Liver (tissue), 9 donors: ENCODE data around the gene BMPER. TPM values are rescaled to one million over a fixed set of nuclear protein-coding genes. Genes with fewer than 3 reads are reported as not detected.

Experiments
- DNase-seq: peaks from one replicate; pipeline ENCODE4 v3.0.0-alpha.2; 2017; ENCODE audit warnings: low spot score
- H3K27ac ChIP-seq, 2 donors: one replicate each; pipeline ENCODE4 v1.7.0; 2013; ENCODE audit warnings: inconsistent platforms in 2 of 2, low read length in 2 of 2, control low read depth in 1 of 2, low read depth in 1 of 2, mild to moderate bottlenecking in 1 of 2
- H3K27me3 ChIP-seq, 4 donors: one replicate each; pipeline versions ENCODE4 v1.6.1 to v1.7.0; 2013; ENCODE audit warnings: low read length in 3 of 4, inconsistent platforms in 1 of 4, mild to moderate bottlenecking in 1 of 4, moderate library complexity in 1 of 4; ENCODE audit not compliant: control insufficient read depth in 4 of 4, insufficient read depth in 4 of 4
- H3K36me3 ChIP-seq, 4 donors: one replicate each; pipeline versions ENCODE4 v1.6.1 to v1.7.0; 2013; ENCODE audit warnings: low read length in 3 of 4, mild to moderate bottlenecking in 3 of 4, low read depth in 1 of 4, moderate library complexity in 1 of 4; ENCODE audit not compliant: control insufficient read depth in 4 of 4, insufficient read depth in 3 of 4
- H3K4me1 ChIP-seq, 4 donors: one replicate each; pipeline versions ENCODE4 v1.6.1 to v1.7.0; 2013; ENCODE audit warnings: low read length in 3 of 4, mild to moderate bottlenecking in 3 of 4, moderate library complexity in 1 of 4; ENCODE audit not compliant: control insufficient read depth in 4 of 4, insufficient read depth in 4 of 4
- H3K4me3 ChIP-seq, 3 donors: one replicate each; pipeline versions ENCODE4 v1.6.1 to v1.7.0; 2013; ENCODE audit warnings: low read length in 3 of 3, control low read depth in 1 of 3, low read depth in 1 of 3, mild to moderate bottlenecking in 1 of 3
- H3K9ac ChIP-seq, 2 donors: one replicate each; pipeline ENCODE4 v1.7.0; 2013; ENCODE audit warnings: low read length in 2 of 2, mild to moderate bottlenecking in 2 of 2, moderate library complexity in 2 of 2, control low read depth in 1 of 2, low read depth in 1 of 2
- H3K9me3 ChIP-seq, 4 donors: one replicate each; pipeline versions ENCODE4 v1.6.1 to v1.7.0; 2013; ENCODE audit warnings: low read length in 3 of 4; ENCODE audit not compliant: control insufficient read depth in 4 of 4
- EGR1 ChIP-seq, 2 donors: IDR thresholded peaks; 2 replicates each; pipeline ENCODE4 v1.6.1; 2016 to 2018; ENCODE audit warnings: antibody characterized with exemption in 2 of 2, low read depth in 2 of 2
- FOXA1 ChIP-seq: IDR thresholded peaks from 2 replicates; pipeline ENCODE4 v1.6.1; 2016; ENCODE audit warnings: antibody characterized with exemption
- FOXA2 ChIP-seq: IDR thresholded peaks from 2 replicates; pipeline ENCODE4 v1.6.1; 2016; ENCODE audit warnings: antibody characterized with exemption
- GABPA ChIP-seq, 2 donors: IDR thresholded peaks in 1 of 2; conservative IDR thresholded peaks in 1 of 2; 2 replicates each; pipeline ENCODE4 v1.6.1; 2016; ENCODE audit warnings: antibody characterized with exemption in 2 of 2, mild to moderate bottlenecking in 1 of 2, moderate library complexity in 1 of 2
- HNF4A ChIP-seq, 2 donors: conservative IDR thresholded peaks; 2 replicates each; pipeline ENCODE4 v1.6.1; 2016; ENCODE audit warnings: antibody characterized with exemption in 2 of 2, mild to moderate bottlenecking in 2 of 2
- HNF4G ChIP-seq: IDR thresholded peaks from 2 replicates; pipeline ENCODE4 v1.6.1; 2016; ENCODE audit warnings: antibody characterized with exemption
- JUND ChIP-seq, 2 donors: IDR thresholded peaks; 2 replicates each; pipeline ENCODE4 v1.6.1; 2016; ENCODE audit warnings: antibody characterized with exemption in 2 of 2
- RAD21 ChIP-seq, 2 donors: IDR thresholded peaks; 2 replicates each; pipeline ENCODE4 v1.6.1; 2016; ENCODE audit warnings: antibody characterized with exemption in 2 of 2, mild to moderate bottlenecking in 2 of 2
- RXRA ChIP-seq, 2 donors: IDR thresholded peaks; 2 replicates each; pipeline ENCODE4 v1.6.1; 2017 to 2018; ENCODE audit warnings: antibody characterized with exemption in 2 of 2, mild to moderate bottlenecking in 1 of 2
- SP1 ChIP-seq: IDR thresholded peaks from 2 replicates; pipeline ENCODE4 v1.6.1; 2018; ENCODE audit warnings: antibody characterized with exemption, mild to moderate bottlenecking
- YY1 ChIP-seq: IDR thresholded peaks from 2 replicates; pipeline ENCODE4 v1.6.1; 2016; ENCODE audit warnings: antibody characterized with exemption, mild to moderate bottlenecking
- WGBS: extraction: QIAGEN DNeasy Blood & Tissue Kit; methylation state at CpG from one replicate; pipeline ENCODE4 v1.1.7; 2013; 5-methylcytosine and 5-hydroxymethylcytosine counted together
- polyA plus RNA-seq, 2 donors: library from polyadenylated mRNA; stranded (reverse) in 1 of 2; unstranded in 1 of 2; fragments of 200-250 nt in 1 of 2; fragments of >200 nt in 1 of 2; fragmentation: Nextera tagmentation in 1 of 2; extraction: Ambion mirVana in 1 of 2; gene quantifications; one replicate each; pipeline versions ENCODE4 v1.2.1 to v1.2.3, GENCODE V29; 2013 to 2015
- total RNA-seq, 2 donors: library from RNA; depleted of rRNA; stranded (reverse); fragments of >200 nt; gene quantifications; one replicate each; pipeline ENCODE4 v1.2.3, GENCODE V29; 2014
- TF ChIP-seq, protein P1 (sequence below): fragments of 150-350 bp; IDR thresholded peaks from 2 replicates; pipeline ENCODE4 v1.5.1; 2017; ENCODE audit warnings: improper control_type of control experiment, low read depth, low read length; ENCODE audit not compliant: missing input control
- TF ChIP-seq, protein P2 (sequence below): IDR thresholded peaks from 2 replicates; pipeline ENCODE4 v1.6.1; 2016; ENCODE audit warnings: antibody characterized with exemption
- TF ChIP-seq, protein P3 (sequence below): IDR thresholded peaks from 2 replicates; pipeline ENCODE4 v1.6.1; 2016; ENCODE audit warnings: antibody characterized with exemption
- TF ChIP-seq, protein P4 (sequence below): IDR thresholded peaks from 2 replicates; pipeline ENCODE4 v1.6.1; 2016; ENCODE audit warnings: antibody characterized with exemption
- donor health status: healthy.
- donor health status: healthy.
- donor health status: healthy.
- donor health status: healthy.
- donor health status: healthy.

The BMPER gene
- total and polyA plus RNA-seq, 4 donors, result 4.0 to 8.5 (median 6.2) TPM

DNA sequence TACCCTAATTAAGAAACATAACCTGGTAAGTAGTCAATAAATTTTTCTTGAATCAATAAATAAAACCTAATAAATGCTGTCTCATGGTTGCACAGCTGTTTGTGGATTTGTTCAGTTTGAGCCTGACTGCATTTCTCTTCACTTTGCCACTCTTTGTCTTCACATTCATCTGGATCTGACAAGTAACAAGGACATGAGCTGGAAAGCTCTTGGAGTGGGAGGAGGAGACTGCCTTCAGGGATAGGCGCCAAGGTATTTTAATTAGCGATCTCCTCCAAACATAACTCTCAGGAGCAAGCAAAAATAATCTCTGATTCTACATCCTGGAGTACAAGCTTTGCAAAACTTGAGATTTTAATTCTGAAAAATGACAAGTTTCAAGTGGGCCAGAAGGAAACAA is 251.0 kb downstream of the BMPER start:
- Histone ChIP-seq H3K27me3 (no peaks in the 10 kb centered on the region), H3K4me3 (no peak overlapping the region), H3K9ac (no peak overlapping the region), H3K27ac (no peak overlapping the region), H3K4me1 (peaks cover 0 to 6% (median 1%) of the 10 kb centered on the region in 4 donors), H3K36me3 (no peaks in the 10 kb centered on the region), H3K9me3 (no peaks in the 10 kb centered on the region)
- no peak for DNase-seq
- WGBS, result 88% methylated on average over 2 of the region's 2 CpGs
- TF ChIP-seq HNF4A (conservative IDR thresholded peaks at IDR 0.05) (no peak), JUND (IDR thresholded peaks at IDR 0.05) (no peak), YY1 (no peak), HNF4G (no peak)

DNA sequence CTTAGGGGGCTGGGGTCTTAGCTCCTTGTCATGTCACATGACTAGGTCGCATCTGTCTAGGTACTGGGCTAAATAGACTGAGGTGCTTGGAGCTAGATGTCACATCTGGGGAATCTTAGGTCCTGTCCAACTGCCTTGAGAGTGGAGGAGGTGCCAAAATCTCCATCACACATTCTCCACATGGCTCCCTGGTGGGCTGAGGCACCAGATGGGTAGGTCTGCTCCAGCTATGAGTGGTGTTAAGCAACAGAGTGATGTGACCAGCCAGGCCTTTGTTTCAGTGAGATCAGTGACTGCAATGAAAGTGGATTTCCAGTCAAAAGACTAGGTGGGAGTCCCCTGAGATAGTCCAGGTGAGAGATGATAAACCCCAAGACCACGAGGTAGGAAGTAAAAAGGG is 251.8 kb downstream of the BMPER start:
- H3K4me3 ChIP-seq, result no peak overlapping the region
- 78% methylated on average over 2 of the region's 2 CpGs for WGBS

More for the DNA sequence above, 251.8 kb downstream of the BMPER start:
- Histone ChIP-seq H3K27ac (no peak overlapping the region), H3K9me3 (no peaks in the 10 kb centered on the region), H3K27me3 (no peaks in the 10 kb centered on the region), H3K4me1 (peaks cover 0 to 6% (median 1%) of the 10 kb centered on the region in 4 donors), H3K36me3 (no peaks in the 10 kb centered on the region), H3K9ac (no peak overlapping the region)
- no peak for DNase-seq
- TF ChIP-seq JUND (IDR thresholded peaks at IDR 0.05) (no peak), RXRA (IDR thresholded peaks at IDR 0.05) (no peak), HNF4G (no peak), SP1 (no peak), FOXA1 (no peak), FOXA2 (no peak), HNF4A (conservative IDR thresholded peaks at IDR 0.05) (no peak), GABPA (IDR thresholded peaks at IDR 0.05 in 1 of 2, conservative IDR thresholded peaks at IDR 0.05 in 1 of 2) (no peak), YY1 (no peak), RAD21 (IDR thresholded peaks at IDR 0.05) (no peak), EGR1 (IDR thresholded peaks at IDR 0.05; ENCODE audit: low read depth in 2 of 2) (no peak)
- TF ChIP-seq, protein P1, sequence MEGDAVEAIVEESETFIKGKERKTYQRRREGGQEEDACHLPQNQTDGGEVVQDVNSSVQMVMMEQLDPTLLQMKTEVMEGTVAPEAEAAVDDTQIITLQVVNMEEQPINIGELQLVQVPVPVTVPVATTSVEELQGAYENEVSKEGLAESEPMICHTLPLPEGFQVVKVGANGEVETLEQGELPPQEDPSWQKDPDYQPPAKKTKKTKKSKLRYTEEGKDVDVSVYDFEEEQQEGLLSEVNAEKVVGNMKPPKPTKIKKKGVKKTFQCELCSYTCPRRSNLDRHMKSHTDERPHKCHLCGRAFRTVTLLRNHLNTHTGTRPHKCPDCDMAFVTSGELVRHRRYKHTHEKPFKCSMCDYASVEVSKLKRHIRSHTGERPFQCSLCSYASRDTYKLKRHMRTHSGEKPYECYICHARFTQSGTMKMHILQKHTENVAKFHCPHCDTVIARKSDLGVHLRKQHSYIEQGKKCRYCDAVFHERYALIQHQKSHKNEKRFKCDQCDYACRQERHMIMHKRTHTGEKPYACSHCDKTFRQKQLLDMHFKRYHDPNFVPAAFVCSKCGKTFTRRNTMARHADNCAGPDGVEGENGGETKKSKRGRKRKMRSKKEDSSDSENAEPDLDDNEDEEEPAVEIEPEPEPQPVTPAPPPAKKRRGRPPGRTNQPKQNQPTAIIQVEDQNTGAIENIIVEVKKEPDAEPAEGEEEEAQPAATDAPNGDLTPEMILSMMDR, result no peak
- TF ChIP-seq, protein P2, sequence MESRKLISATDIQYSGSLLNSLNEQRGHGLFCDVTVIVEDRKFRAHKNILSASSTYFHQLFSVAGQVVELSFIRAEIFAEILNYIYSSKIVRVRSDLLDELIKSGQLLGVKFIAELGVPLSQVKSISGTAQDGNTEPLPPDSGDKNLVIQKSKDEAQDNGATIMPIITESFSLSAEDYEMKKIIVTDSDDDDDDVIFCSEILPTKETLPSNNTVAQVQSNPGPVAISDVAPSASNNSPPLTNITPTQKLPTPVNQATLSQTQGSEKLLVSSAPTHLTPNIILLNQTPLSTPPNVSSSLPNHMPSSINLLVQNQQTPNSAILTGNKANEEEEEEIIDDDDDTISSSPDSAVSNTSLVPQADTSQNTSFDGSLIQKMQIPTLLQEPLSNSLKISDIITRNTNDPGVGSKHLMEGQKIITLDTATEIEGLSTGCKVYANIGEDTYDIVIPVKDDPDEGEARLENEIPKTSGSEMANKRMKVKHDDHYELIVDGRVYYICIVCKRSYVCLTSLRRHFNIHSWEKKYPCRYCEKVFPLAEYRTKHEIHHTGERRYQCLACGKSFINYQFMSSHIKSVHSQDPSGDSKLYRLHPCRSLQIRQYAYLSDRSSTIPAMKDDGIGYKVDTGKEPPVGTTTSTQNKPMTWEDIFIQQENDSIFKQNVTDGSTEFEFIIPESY, result no peak
- TF ChIP-seq, protein P3, sequence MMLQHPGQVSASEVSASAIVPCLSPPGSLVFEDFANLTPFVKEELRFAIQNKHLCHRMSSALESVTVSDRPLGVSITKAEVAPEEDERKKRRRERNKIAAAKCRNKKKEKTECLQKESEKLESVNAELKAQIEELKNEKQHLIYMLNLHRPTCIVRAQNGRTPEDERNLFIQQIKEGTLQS, result no peak
- TF ChIP-seq, protein P4, sequence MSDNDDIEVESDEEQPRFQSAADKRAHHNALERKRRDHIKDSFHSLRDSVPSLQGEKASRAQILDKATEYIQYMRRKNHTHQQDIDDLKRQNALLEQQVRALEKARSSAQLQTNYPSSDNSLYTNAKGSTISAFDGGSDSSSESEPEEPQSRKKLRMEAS, result no peak
